GM12891 (cell line): ENCODE measurements around the gene FIBP.

Experiments used
- POLR2A ChIP-seq: IDR thresholded peaks from 2 replicates; pipeline ENCODE4 v1.6.1; 2011; ENCODE audit warnings: low read depth, low read length, control low read depth
- POLR2AphosphoS5 ChIP-seq: IDR thresholded peaks from 2 replicates; pipeline ENCODE4 v1.6.1; 2011; ENCODE audit warnings: low read depth, low read length, control low read depth
- POU2F2 ChIP-seq: IDR thresholded peaks from 2 replicates; pipeline ENCODE4 v1.6.1; 2011; ENCODE audit warnings: low read depth, mild to moderate bottlenecking, control low read depth, low read length, moderate library complexity
- SPI1 ChIP-seq: IDR thresholded peaks from 2 replicates; pipeline ENCODE4 v1.6.1; 2011; ENCODE audit warnings: low read depth, low read length, control low read depth

GRCh38 chr11:65854161-65854592 is 34.1 kb downstream of the FIBP start:
- TF ChIP-seq POLR2A (no peak; the same call in 1 of the 2 replicates), SPI1 (no peak), POLR2AphosphoS5 (peak; percentile 27; the same call in 1 of the 2 replicates), POU2F2 (no peak)
